Naive thymus-derived CD4-positive, alpha-beta T cell (primary cell): ENCODE measurements around the gene PPCDC. TPM values are rescaled to one million over a fixed set of nuclear protein-coding genes. Genes with fewer than 3 reads are reported as not detected.
A peak's percentile ranks its signal among the peaks of the same experiment; 100 is the strongest.

Experiments used
- ATAC-seq: fragments of 150-1000 bp; cut with Tn5 transposase; 2 replicates; pipeline ENCODE4 v1.10.0; 2021; ENCODE audit warnings: mild to moderate bottlenecking, moderate library complexity
- CTCF ChIA-PET: fragments of 350-600 bp; sonication (Branson Sonifier 250); formaldehyde crosslinking; loops from one replicate; lab custom pipeline; 2021; ENCODE audit warnings: antibody characterized with exemption; lab: Charles Lee
- POLR2A ChIA-PET: fragments of 350-600 bp; sonication (Branson Sonifier 250); formaldehyde crosslinking; loops from one replicate; lab custom pipeline; 2021; ENCODE audit warnings: antibody characterized with exemption, inconsistent platforms; lab: Charles Lee
- DNase-seq, 9 donors: peaks; one replicate each; pipeline versions ENCODE4 v3.0.0 to v3.0.0-alpha.2; 2020 to 2022; ENCODE audit warnings: mixed read lengths in 1 of 9
- H3K27ac ChIP-seq: one replicate; pipeline ENCODE4 v1.7.0; 2013; ENCODE audit warnings: mild to moderate bottlenecking, low read depth, low read length, moderate library complexity
- H3K27me3 ChIP-seq, 2 donors: one replicate each; pipeline ENCODE4 v1.7.0; 2013; ENCODE audit warnings: low read length in 2 of 2, mild to moderate bottlenecking in 2 of 2, moderate library complexity in 2 of 2; ENCODE audit not compliant: control insufficient read depth in 2 of 2, insufficient read depth in 2 of 2
- H3K36me3 ChIP-seq, 3 experiments: 1 replicate in 2 of 3; 2 replicates in 1 of 3; pipeline ENCODE4 v1.7.0; 2013; ENCODE audit warnings: low read length in 3 of 3, mild to moderate bottlenecking in 3 of 3, moderate library complexity in 1 of 3; ENCODE audit not compliant: insufficient read depth in 3 of 3, control insufficient read depth in 2 of 3
- H3K4me1 ChIP-seq, 2 donors: one replicate each; pipeline ENCODE4 v1.7.0; 2013; ENCODE audit warnings: low read length in 2 of 2, mild to moderate bottlenecking in 2 of 2, moderate library complexity in 1 of 2; ENCODE audit not compliant: control insufficient read depth in 2 of 2, insufficient read depth in 2 of 2
- H3K4me3 ChIP-seq: 2 replicates; pipeline ENCODE4 v1.7.0; 2013; ENCODE audit warnings: mild to moderate bottlenecking, low read length
- H3K9me3 ChIP-seq, 3 experiments: 1 replicate in 2 of 3; 2 replicates in 1 of 3; pipeline ENCODE4 v1.7.0; 2013; ENCODE audit warnings: low read length in 3 of 3; ENCODE audit not compliant: control insufficient read depth in 2 of 3
- H3K27ac Mint-ChIP-seq, 9 donors: one replicate each; pipeline ENCODE4 v1.8.0; 2020 to 2022; ENCODE audit warnings: mixed read lengths in 9 of 9, mild to moderate bottlenecking in 8 of 9, moderate library complexity in 5 of 9, inconsistent platforms in 2 of 9
- H3K27me3 Mint-ChIP-seq, 5 donors: one replicate each; pipeline ENCODE4 v1.8.0; 2021 to 2022; ENCODE audit warnings: mixed read lengths in 5 of 5, mild to moderate bottlenecking in 1 of 5
- H3K36me3 Mint-ChIP-seq, 5 donors: one replicate each; pipeline ENCODE4 v1.8.0; 2020 to 2022; ENCODE audit warnings: mixed read lengths in 5 of 5, mild to moderate bottlenecking in 3 of 5, inconsistent platforms in 1 of 5
- H3K4me1 Mint-ChIP-seq, 7 donors: one replicate each; pipeline ENCODE4 v1.8.0; 2020 to 2022; ENCODE audit warnings: mixed read lengths in 7 of 7, mild to moderate bottlenecking in 3 of 7, inconsistent platforms in 1 of 7
- H3K4me3 Mint-ChIP-seq, 10 donors: one replicate each; pipeline ENCODE4 v1.8.0; 2020 to 2022; ENCODE audit warnings: mild to moderate bottlenecking in 10 of 10, mixed read lengths in 10 of 10, moderate library complexity in 6 of 10, inconsistent platforms in 2 of 10
- H3K9me3 Mint-ChIP-seq, 11 donors: one replicate each; pipeline ENCODE4 v1.8.0; 2020 to 2022; ENCODE audit warnings: mixed read lengths in 11 of 11, mild to moderate bottlenecking in 4 of 11, inconsistent platforms in 1 of 11, moderate library complexity in 1 of 11
- intact Hi-C, 2 donors: fragments of 100-400 bp; cut with micrococcal nuclease; formaldehyde crosslinking; loops; one replicate each; pipeline ENCODE4 v1.15.1; 2023
- polyA plus RNA-seq, 2 donors: library from polyadenylated mRNA; unstranded; fragments of 300-500 nt; fragmentation: Illumina TruSeq; gene quantifications; one replicate each; pipeline ENCODE4 v1.2.3, GENCODE V29; 2021
- total RNA-seq, 6 experiments: library from RNA in 5 of 6; stranded (reverse) in 5 of 6; gene quantifications; 1 replicate in 5 of 6; 2 replicates in 1 of 6; pipeline ENCODE4 v1.2.3 and lab custom pipeline; 2021 to 2026

PPCDC gene
- 10 to 100 TPM; 11.7 to 31.3 (median 17.1) TPM for total RNA-seq
- 10 to 100 TPM; 12.4 to 14.5 TPM for polyA plus RNA-seq
- total RNA-seq (lab: John Stamatoyannopoulos, UW), result 9.4 reads per million, percentile 34 among the genes with 10 or more reads in this experiment

GRCh38 chr15:75023181-75023871, at the start of gene PPCDC:
Gene PPCDC, plus strand, starts transcription at chr15:75023590. Its CDS starts 4,729 bp downstream, at chr15:75028319.
- Histone ChIP-seq H3K9me3 (no peaks in the 10 kb centered on the region), H3K27ac (peak within 1 kb of the TSS; percentile 84), H3K4me1 (no peaks in the 10 kb centered on the region), H3K4me3 (peak within 1 kb of the TSS; percentile 84), H3K27me3 (no peaks in the 10 kb centered on the region), H3K36me3 (peaks cover 0 to 6% (median 0%) of the 10 kb centered on the region in 3 experiments)
- ChIA-PET POLR2A (interaction anchor here (0.6 to 2.9 kb wide), 15 partner anchors 11 to 643 kb away, joined by 3 to 12 read pairs (median 3); partner anchors contain the start of genes C15orf39, CLK3, IMP3 and MAN2C1), CTCF (interaction anchor here (0.6 to 1.1 kb wide), 2 partner anchors 18 to 181 kb away, joined by 3 to 5 read pairs; no protein-coding TSS in a partner anchor)
- Mint-ChIP-seq H3K9me3 (no peaks in the 10 kb centered on the region), H3K4me3 (peak within 1 kb of the TSS; percentile 81 to 99 (median 97)), H3K36me3 (no peaks in the 10 kb centered on the region), H3K27me3 (no peaks in the 10 kb centered on the region), H3K27ac (peak within 1 kb of the TSS; percentile 87 to 98 (median 93)), H3K4me1 (peaks cover 11 to 30% (median 26%) of the 10 kb centered on the region in 7 donors)
- DNase-seq (peak; percentile 79 to 94 (median 91)), ATAC-seq (peak; percentile 100)
- intact Hi-C loops, result loop anchor here (1.0 to 10.0 kb wide), 16 partner anchors 28 to 1031 kb away; partner anchors contain the start of genes SCAMP5 (in 2 of the 2), ARID3B (in 1 of the 2), COX5A (in 1 of the 2) and IMP3 (in 1 of the 2)

- H3K9me3 Mint-ChIP-seq, result peaks cover 0 to 1% (median 0%) of the 10 kb centered on the region in 11 donors
- H3K27ac ChIP-seq, result no peak overlapping the region
- no peaks in the 10 kb centered on the region for H3K9me3 ChIP-seq
- ChIA-PET POLR2A (no interaction called here), CTCF (interaction anchor here (0.6 kb wide), 1 partner anchor 27 kb away, joined by 3 read pairs; no protein-coding TSS in a partner anchor)
- H3K36me3 ChIP-seq, result no peaks in the 10 kb centered on the region
- intact Hi-C loops, result no loop called here
- H3K4me3 Mint-ChIP-seq, result no peak overlapping the region
- H3K27ac Mint-ChIP-seq, result no peak overlapping the region
- no peak for DNase-seq
- H3K36me3 Mint-ChIP-seq, result no peaks in the 10 kb centered on the region
- no peak overlapping the region for H3K4me3 ChIP-seq
- H3K4me1 ChIP-seq, result no peaks in the 10 kb centered on the region
- H3K27me3 Mint-ChIP-seq, result peaks cover 0 to 19% (median 8%) of the 10 kb centered on the region in 5 donors
- ATAC-seq, result no peak
- H3K27me3 ChIP-seq, result no peaks in the 10 kb centered on the region
- H3K4me1 Mint-ChIP-seq, result peaks cover 0 to 5% (median 0%) of the 10 kb centered on the region in 7 donors
Observed at GRCh38 chr15:74976159-74976558, 47.2 kb upstream of the PPCDC start.

- peaks cover 0 to 18% (median 6%) of the 10 kb centered on the region in 5 donors for H3K27me3 Mint-ChIP-seq
- ATAC-seq (no peak), DNase-seq (no peak)
- POLR2A ChIA-PET, result no interaction called here
- CTCF ChIA-PET, result no interaction called here
- H3K27ac ChIP-seq, result no peak overlapping the region
- no peaks in the 10 kb centered on the region for H3K27me3 ChIP-seq
- no peaks in the 10 kb centered on the region for H3K36me3 Mint-ChIP-seq
- no peak overlapping the region for H3K4me3 Mint-ChIP-seq
- no peaks in the 10 kb centered on the region for H3K4me1 ChIP-seq
- intact Hi-C loops, result no loop called here
- H3K4me1 Mint-ChIP-seq, result peaks cover 0 to 5% (median 0%) of the 10 kb centered on the region in 7 donors
- no peaks in the 10 kb centered on the region for H3K9me3 ChIP-seq
- peaks cover 0 to 1% (median 0%) of the 10 kb centered on the region in 11 donors for H3K9me3 Mint-ChIP-seq
- no peak overlapping the region for H3K4me3 ChIP-seq
- H3K36me3 ChIP-seq, result no peaks in the 10 kb centered on the region
- H3K27ac Mint-ChIP-seq, result no peak overlapping the region
Observed at GRCh38 chr15:74977599-74977998, 45.8 kb upstream of the PPCDC start.

- Histone ChIP-seq H3K4me1 (no peaks in the 10 kb centered on the region), H3K36me3 (no peaks in the 10 kb centered on the region), H3K4me3 (no peak overlapping the region), H3K27ac (no peak overlapping the region), H3K9me3 (no peaks in the 10 kb centered on the region), H3K27me3 (no peaks in the 10 kb centered on the region)
- DNase-seq (no peak), ATAC-seq (no peak)
- Mint-ChIP-seq H3K27me3 (peaks cover 0 to 13% (median 2%) of the 10 kb centered on the region in 5 donors), H3K27ac (no peak overlapping the region), H3K4me3 (no peak overlapping the region), H3K4me1 (peaks cover 0 to 5% (median 0%) of the 10 kb centered on the region in 7 donors), H3K36me3 (no peaks in the 10 kb centered on the region), H3K9me3 (no peaks in the 10 kb centered on the region)
- ChIA-PET CTCF (no interaction called here), POLR2A (no interaction called here)
- intact Hi-C loops, result no loop called here
Observed at GRCh38 chr15:74978077-74978476, 45.3 kb upstream of the PPCDC start.

- ChIA-PET POLR2A (no interaction called here), CTCF (no interaction called here)
- no peak overlapping the region for H3K4me3 ChIP-seq
- Mint-ChIP-seq H3K36me3 (no peaks in the 10 kb centered on the region), H3K27ac (no peak overlapping the region), H3K4me1 (peaks cover 0 to 5% (median 0%) of the 10 kb centered on the region in 7 donors), H3K27me3 (peaks cover 0 to 13% (median 0%) of the 10 kb centered on the region in 5 donors), H3K4me3 (no peak overlapping the region), H3K9me3 (no peaks in the 10 kb centered on the region)
- H3K27me3 ChIP-seq, result no peaks in the 10 kb centered on the region
- ATAC-seq, result no peak
- no peaks in the 10 kb centered on the region for H3K4me1 ChIP-seq
- no peak overlapping the region for H3K27ac ChIP-seq
- intact Hi-C loops, result no loop called here
- no peaks in the 10 kb centered on the region for H3K36me3 ChIP-seq
- DNase-seq, result no peak
- no peaks in the 10 kb centered on the region for H3K9me3 ChIP-seq
Observed at GRCh38 chr15:74978503-74978902, 44.9 kb upstream of the PPCDC start.

- POLR2A ChIA-PET, result no interaction called here
- H3K4me3 ChIP-seq, result no peak overlapping the region
- H3K4me1 ChIP-seq, result no peaks in the 10 kb centered on the region
- H3K27ac Mint-ChIP-seq, result no peak overlapping the region
- H3K36me3 Mint-ChIP-seq, result no peaks in the 10 kb centered on the region
- no peak overlapping the region for H3K4me3 Mint-ChIP-seq
- H3K9me3 ChIP-seq, result no peaks in the 10 kb centered on the region
- H3K27ac ChIP-seq, result no peak overlapping the region
- intact Hi-C loops, result no loop called here
- DNase-seq (no peak), ATAC-seq (no peak)
- H3K4me1 Mint-ChIP-seq, result peaks cover 0 to 10% (median 0%) of the 10 kb centered on the region in 7 donors
- H3K9me3 Mint-ChIP-seq, result peaks cover 0 to under 1% (median 0%) of the 10 kb centered on the region in 11 donors
- H3K27me3 ChIP-seq, result no peaks in the 10 kb centered on the region
- peaks cover 0 to 23% (median 5%) of the 10 kb centered on the region in 5 donors for H3K27me3 Mint-ChIP-seq
- CTCF ChIA-PET, result interaction anchor here (0.7 kb wide), 1 partner anchor 395 kb away, joined by 3 read pairs; no protein-coding TSS in a partner anchor
- no peaks in the 10 kb centered on the region for H3K36me3 ChIP-seq
Observed at GRCh38 chr15:74982183-74982582, 41.2 kb upstream of the PPCDC start.
